Left lobe of liver (tissue), 2 donors: ENCODE data around the gene IQSEC1. TPM values are rescaled to one million over a fixed set of nuclear protein-coding genes. Genes with fewer than 3 reads are reported as not detected.

Experiments used
- ATAC-seq: fragments of 200-7000 bp; cut with Tn5 transposase; one replicate; pipeline ENCODE4 v1.9.1; 2020; ENCODE audit warnings: mild to moderate bottlenecking, moderate library complexity
- DNase-seq: peaks from one replicate; pipeline ENCODE4 v3.0.0-alpha.2; 2020; ENCODE audit warnings: low spot score
- total RNA-seq: library from RNA; stranded (reverse); gene quantifications from one replicate; pipeline ENCODE4 v1.2.1, GENCODE V29; 2021
- donor health status: DM: no; HTN: no; CAD: no; lungs with moderate emphysema.
- donor health status: DM: no; HTN: yes; CAD: no.

IQSEC1 gene
- total RNA-seq, 1 donor from 2014 or later, result 58.7 TPM

- ATAC-seq, result no peak
- DNase-seq, result no peak
These were observed 65.8 kb downstream of the IQSEC1 start for GRCh38 chr3:13007251-13007941.

GRCh38 chr3:13006216-13006990 is 66.8 kb downstream of the IQSEC1 start:
- DNase-seq, result no peak

GRCh38 chr3:13005301-13005700 is 67.9 kb downstream of the IQSEC1 start:
- ATAC-seq (no peak), DNase-seq (no peak)

More at GRCh38 chr3:13006216-13006990, 66.8 kb downstream of the IQSEC1 start:
- no peak for ATAC-seq

GRCh38 chr3:13004376-13004775 is 68.9 kb downstream of the IQSEC1 start:
- DNase-seq (no peak), ATAC-seq (peak; percentile 14)

GRCh38 chr3:13003608-13004007 is 69.6 kb downstream of the IQSEC1 start:
- DNase-seq, result no peak
- ATAC-seq, result no peak

GRCh38 chr3:13002398-13003124 is 70.7 kb downstream of the IQSEC1 start:
- no peak for ATAC-seq
- DNase-seq, result no peak

GRCh38 chr3:12999147-13000140 is 73.8 kb downstream of the IQSEC1 start:
- ATAC-seq, result peak; percentile 34

GRCh38 chr3:12998648-12999047 is 74.6 kb downstream of the IQSEC1 start:
- ATAC-seq, result no peak
- DNase-seq, result no peak

More at GRCh38 chr3:12999147-13000140, 73.8 kb downstream of the IQSEC1 start:
- peak; percentile 74 for DNase-seq

GRCh38 chr3:12997387-12997786 is 75.8 kb downstream of the IQSEC1 start:
- no peak for DNase-seq
- no peak for ATAC-seq

GRCh38 chr3:12996181-12996506 is 77.1 kb downstream of the IQSEC1 start:
- ATAC-seq, result no peak
- DNase-seq, result no peak

- ATAC-seq (no peak), DNase-seq (no peak)
These were observed 77.6 kb downstream of the IQSEC1 start for GRCh38 chr3:12995389-12996180.

- ATAC-seq, result peak; percentile 91
These were observed 78.4 kb downstream of the IQSEC1 start for GRCh38 chr3:12994607-12995388.

GRCh38 chr3:12994357-12994606 is 78.9 kb downstream of the IQSEC1 start:
- ATAC-seq, result peak; percentile 54
- no peak for DNase-seq

More at GRCh38 chr3:12994607-12995388, 78.4 kb downstream of the IQSEC1 start:
- DNase-seq, result peak; percentile 87

GRCh38 chr3:12993517-12994356 is 79.5 kb downstream of the IQSEC1 start:
- DNase-seq, result no peak
- ATAC-seq, result peak; percentile 20

- DNase-seq, result no peak
- ATAC-seq, result peak; percentile 1
These were observed 80.4 kb downstream of the IQSEC1 start for GRCh38 chr3:12992629-12993516.

- DNase-seq (no peak), ATAC-seq (no peak)
These were observed 81.4 kb downstream of the IQSEC1 start for GRCh38 chr3:12991861-12992281.

- ATAC-seq, result no peak
- no peak for DNase-seq
These were observed 81.8 kb downstream of the IQSEC1 start for GRCh38 chr3:12991481-12991837.
